ENCODE data around the gene SND1.

The SND1 gene

GRCh38 chr7:127717502-127718339 lies 65.7 kb downstream of the SND1 start:
- H3K27ac ChIP-seq (ENCODE audit: low read depth in 2 of 2, low read length in 2 of 2), result no peak overlapping the region
- H3K9me3 ChIP-seq (ENCODE audit: control insufficient read depth in 2 of 2, low read length in 2 of 2), result no peaks in the 10 kb centered on the region
- peaks cover 29 to 33% of the 10 kb centered on the region in 2 donors for H3K36me3 ChIP-seq (ENCODE audit: control insufficient read depth in 2 of 2, insufficient read depth in 2 of 2, low read length in 2 of 2)
- H3K4me3 ChIP-seq (ENCODE audit: low read length in 2 of 2), result no peak overlapping the region
- no peak overlapping the region for H3K9ac ChIP-seq (ENCODE audit: low read depth in 1 of 2, low read length in 2 of 2)
- no peaks in the 10 kb centered on the region for H3K27me3 ChIP-seq (ENCODE audit: control insufficient read depth in 2 of 2, insufficient read depth in 2 of 2, low read length in 2 of 2)
- no peaks in the 10 kb centered on the region for H3K4me1 ChIP-seq (ENCODE audit: control insufficient read depth in 2 of 2, insufficient read depth in 2 of 2, low read length in 2 of 2)

GRCh38 chr7:127718340-127718679 lies 66.3 kb downstream of the SND1 start:
- Histone ChIP-seq H3K4me3 (ENCODE audit: low read length in 2 of 2) (no peak overlapping the region), H3K4me1 (ENCODE audit: control insufficient read depth in 2 of 2, insufficient read depth in 2 of 2, low read length in 2 of 2) (no peaks in the 10 kb centered on the region), H3K9ac (ENCODE audit: low read depth in 1 of 2, low read length in 2 of 2) (no peak overlapping the region), H3K36me3 (ENCODE audit: control insufficient read depth in 2 of 2, insufficient read depth in 2 of 2, low read length in 2 of 2) (peaks cover 29 to 34% of the 10 kb centered on the region in 2 donors), H3K9me3 (ENCODE audit: control insufficient read depth in 2 of 2, low read length in 2 of 2) (no peaks in the 10 kb centered on the region), H3K27me3 (ENCODE audit: control insufficient read depth in 2 of 2, insufficient read depth in 2 of 2, low read length in 2 of 2) (no peaks in the 10 kb centered on the region), H3K27ac (ENCODE audit: low read depth in 2 of 2, low read length in 2 of 2) (no peak overlapping the region)

- no peak overlapping the region for H3K4me3 ChIP-seq (ENCODE audit: low read length in 2 of 2)
- H3K27me3 ChIP-seq (ENCODE audit: control insufficient read depth in 2 of 2, insufficient read depth in 2 of 2, low read length in 2 of 2), result no peaks in the 10 kb centered on the region
- H3K36me3 ChIP-seq (ENCODE audit: control insufficient read depth in 2 of 2, insufficient read depth in 2 of 2, low read length in 2 of 2), result peaks cover 30 to 35% of the 10 kb centered on the region in 2 donors
Observed at GRCh38 chr7:127726476-127726875, 74.5 kb downstream of the SND1 start.

GRCh38 chr7:127730658-127731276 lies 78.8 kb downstream of the SND1 start:
- no peaks in the 10 kb centered on the region for H3K27me3 ChIP-seq (ENCODE audit: control insufficient read depth in 2 of 2, insufficient read depth in 2 of 2, low read length in 2 of 2)
- no peaks in the 10 kb centered on the region for H3K4me1 ChIP-seq (ENCODE audit: control insufficient read depth in 2 of 2, insufficient read depth in 2 of 2, low read length in 2 of 2)
- H3K9ac ChIP-seq (ENCODE audit: low read depth in 1 of 2, low read length in 2 of 2), result no peak overlapping the region
- no peak overlapping the region for H3K4me3 ChIP-seq (ENCODE audit: low read length in 2 of 2)
- H3K27ac ChIP-seq (ENCODE audit: low read depth in 2 of 2, low read length in 2 of 2), result no peak overlapping the region
- H3K36me3 ChIP-seq (ENCODE audit: control insufficient read depth in 2 of 2, insufficient read depth in 2 of 2, low read length in 2 of 2), result peaks cover 31 to 35% of the 10 kb centered on the region in 2 donors
- H3K9me3 ChIP-seq (ENCODE audit: control insufficient read depth in 2 of 2, low read length in 2 of 2), result no peaks in the 10 kb centered on the region

More at GRCh38 chr7:127726476-127726875, 74.5 kb downstream of the SND1 start:
- H3K4me1 ChIP-seq (ENCODE audit: control insufficient read depth in 2 of 2, insufficient read depth in 2 of 2, low read length in 2 of 2), result no peaks in the 10 kb centered on the region
- H3K9me3 ChIP-seq (ENCODE audit: control insufficient read depth in 2 of 2, low read length in 2 of 2), result no peaks in the 10 kb centered on the region
- H3K27ac ChIP-seq (ENCODE audit: low read depth in 2 of 2, low read length in 2 of 2), result no peak overlapping the region
- no peak overlapping the region for H3K9ac ChIP-seq (ENCODE audit: low read depth in 1 of 2, low read length in 2 of 2)

- Histone ChIP-seq H3K9ac (ENCODE audit: low read depth in 1 of 2, low read length in 2 of 2) (no peak overlapping the region), H3K9me3 (ENCODE audit: control insufficient read depth in 2 of 2, low read length in 2 of 2) (no peaks in the 10 kb centered on the region), H3K4me3 (ENCODE audit: low read length in 2 of 2) (no peak overlapping the region), H3K27ac (ENCODE audit: low read depth in 2 of 2, low read length in 2 of 2) (no peak overlapping the region), H3K36me3 (ENCODE audit: control insufficient read depth in 2 of 2, insufficient read depth in 2 of 2, low read length in 2 of 2) (peaks cover 27 to 35% of the 10 kb centered on the region in 2 donors), H3K4me1 (ENCODE audit: control insufficient read depth in 2 of 2, insufficient read depth in 2 of 2, low read length in 2 of 2) (no peaks in the 10 kb centered on the region), H3K27me3 (ENCODE audit: control insufficient read depth in 2 of 2, insufficient read depth in 2 of 2, low read length in 2 of 2) (no peaks in the 10 kb centered on the region)
Observed at GRCh38 chr7:127731431-127732080, 79.6 kb downstream of the SND1 start.

GRCh38 chr7:127732306-127732705 lies 80.3 kb downstream of the SND1 start:
- no peaks in the 10 kb centered on the region for H3K9me3 ChIP-seq (ENCODE audit: control insufficient read depth in 2 of 2, low read length in 2 of 2)
- H3K9ac ChIP-seq (ENCODE audit: low read depth in 1 of 2, low read length in 2 of 2), result no peak overlapping the region
- no peak overlapping the region for H3K27ac ChIP-seq (ENCODE audit: low read depth in 2 of 2, low read length in 2 of 2)
- H3K4me3 ChIP-seq (ENCODE audit: low read length in 2 of 2), result no peak overlapping the region
- peaks cover 28 to 35% of the 10 kb centered on the region in 2 donors for H3K36me3 ChIP-seq (ENCODE audit: control insufficient read depth in 2 of 2, insufficient read depth in 2 of 2, low read length in 2 of 2)
- no peaks in the 10 kb centered on the region for H3K27me3 ChIP-seq (ENCODE audit: control insufficient read depth in 2 of 2, insufficient read depth in 2 of 2, low read length in 2 of 2)
- H3K4me1 ChIP-seq (ENCODE audit: control insufficient read depth in 2 of 2, insufficient read depth in 2 of 2, low read length in 2 of 2), result no peaks in the 10 kb centered on the region

GRCh38 chr7:127733986-127734385 lies 82.0 kb downstream of the SND1 start:
- Histone ChIP-seq H3K27ac (ENCODE audit: low read depth in 2 of 2, low read length in 2 of 2) (no peak overlapping the region), H3K27me3 (ENCODE audit: control insufficient read depth in 2 of 2, insufficient read depth in 2 of 2, low read length in 2 of 2) (no peaks in the 10 kb centered on the region), H3K9ac (ENCODE audit: low read depth in 1 of 2, low read length in 2 of 2) (no peak overlapping the region), H3K4me3 (ENCODE audit: low read length in 2 of 2) (no peak overlapping the region), H3K4me1 (ENCODE audit: control insufficient read depth in 2 of 2, insufficient read depth in 2 of 2, low read length in 2 of 2) (no peaks in the 10 kb centered on the region), H3K9me3 (ENCODE audit: control insufficient read depth in 2 of 2, low read length in 2 of 2) (no peaks in the 10 kb centered on the region), H3K36me3 (ENCODE audit: control insufficient read depth in 2 of 2, insufficient read depth in 2 of 2, low read length in 2 of 2) (peaks cover 28 to 33% of the 10 kb centered on the region in 2 donors)

- Histone ChIP-seq H3K4me3 (ENCODE audit: low read length in 2 of 2) (no peak overlapping the region), H3K27ac (ENCODE audit: low read depth in 2 of 2, low read length in 2 of 2) (no peak overlapping the region)
Observed at GRCh38 chr7:127736511-127736910, 84.5 kb downstream of the SND1 start.

GRCh38 chr7:127738859-127739258 lies 86.9 kb downstream of the SND1 start:
- no peak overlapping the region for H3K9ac ChIP-seq (ENCODE audit: low read depth in 1 of 2, low read length in 2 of 2)
- no peaks in the 10 kb centered on the region for H3K27me3 ChIP-seq (ENCODE audit: control insufficient read depth in 2 of 2, insufficient read depth in 2 of 2, low read length in 2 of 2)
- H3K4me1 ChIP-seq (ENCODE audit: control insufficient read depth in 2 of 2, insufficient read depth in 2 of 2, low read length in 2 of 2), result no peaks in the 10 kb centered on the region
- H3K4me3 ChIP-seq (ENCODE audit: low read length in 2 of 2), result no peak overlapping the region
- H3K9me3 ChIP-seq (ENCODE audit: control insufficient read depth in 2 of 2, low read length in 2 of 2), result no peaks in the 10 kb centered on the region
- H3K27ac ChIP-seq (ENCODE audit: low read depth in 2 of 2, low read length in 2 of 2), result no peak overlapping the region
- H3K36me3 ChIP-seq (ENCODE audit: control insufficient read depth in 2 of 2, insufficient read depth in 2 of 2, low read length in 2 of 2), result peaks cover 7 to 9% of the 10 kb centered on the region in 2 donors

More at GRCh38 chr7:127736511-127736910, 84.5 kb downstream of the SND1 start:
- Histone ChIP-seq H3K36me3 (ENCODE audit: control insufficient read depth in 2 of 2, insufficient read depth in 2 of 2, low read length in 2 of 2) (peaks cover 16 to 18% of the 10 kb centered on the region in 2 donors), H3K27me3 (ENCODE audit: control insufficient read depth in 2 of 2, insufficient read depth in 2 of 2, low read length in 2 of 2) (no peaks in the 10 kb centered on the region), H3K9ac (ENCODE audit: low read depth in 1 of 2, low read length in 2 of 2) (no peak overlapping the region), H3K4me1 (ENCODE audit: control insufficient read depth in 2 of 2, insufficient read depth in 2 of 2, low read length in 2 of 2) (no peaks in the 10 kb centered on the region), H3K9me3 (ENCODE audit: control insufficient read depth in 2 of 2, low read length in 2 of 2) (no peaks in the 10 kb centered on the region)

- H3K4me1 ChIP-seq (ENCODE audit: control insufficient read depth in 2 of 2, insufficient read depth in 2 of 2, low read length in 2 of 2), result no peaks in the 10 kb centered on the region
- no peak overlapping the region for H3K27ac ChIP-seq (ENCODE audit: low read depth in 2 of 2, low read length in 2 of 2)
- H3K27me3 ChIP-seq (ENCODE audit: control insufficient read depth in 2 of 2, insufficient read depth in 2 of 2, low read length in 2 of 2), result no peaks in the 10 kb centered on the region
- H3K36me3 ChIP-seq (ENCODE audit: control insufficient read depth in 2 of 2, insufficient read depth in 2 of 2, low read length in 2 of 2), result peaks cover 0 to 2% of the 10 kb centered on the region in 2 donors
- H3K4me3 ChIP-seq (ENCODE audit: low read length in 2 of 2), result no peak overlapping the region
- H3K9ac ChIP-seq (ENCODE audit: low read depth in 1 of 2, low read length in 2 of 2), result no peak overlapping the region
- H3K9me3 ChIP-seq (ENCODE audit: control insufficient read depth in 2 of 2, low read length in 2 of 2), result no peaks in the 10 kb centered on the region
Observed at GRCh38 chr7:127741764-127742375, 89.9 kb downstream of the SND1 start.

All from mucosa of rectum (tissue), 2 donors.